Panc1 (cell line): ENCODE results near the gene ANXA3. TPM values are rescaled to one million over a fixed set of nuclear protein-coding genes. Genes with fewer than 3 reads are reported as not detected.

Experiments
- ATAC-seq: fragments of 200-7000 bp; cut with Tn5 transposase; 2 replicates; pipeline ENCODE4 v1.9.1; 2020; ENCODE audit warnings: mild to moderate bottlenecking, moderate library complexity
- BruUV-seq: library from RNA; stranded (reverse); fragments of 400-500 nt; replicated peaks from 2 replicates; lab custom pipeline; 2021; lab: Mats Ljungman, UMichigan
- CTCF ChIA-PET: fragments of 300-600 bp; sonication (Branson Sonifier 250); formaldehyde crosslinking; loops from one replicate; lab custom pipeline; 2022; ENCODE audit warnings: antibody characterized with exemption; lab: Charles Lee
- POLR2A ChIA-PET: fragments of 300-600 bp; sonication (Branson Sonifier 250); formaldehyde crosslinking; loops from one replicate; lab custom pipeline; 2022; ENCODE audit warnings: antibody characterized with exemption; lab: Charles Lee
- DNase-seq: peaks from one replicate; pipeline ENCODE4 v3.0.0-alpha.2; 2010; ENCODE audit warnings: low read depth, low spot score
- H3K27ac ChIP-seq: 2 replicates; pipeline ENCODE4 v1.5.1; 2011; ENCODE audit warnings: mild to moderate bottlenecking, low read length, inconsistent platforms
- H3K27me3 ChIP-seq: fragments of 200-500 bp; sonication (Bioruptor generic); 2 replicates; pipeline ENCODE4 v1.6.0; 2014; ENCODE audit warnings: low read length, inconsistent platforms; ENCODE audit not compliant: control insufficient read depth, insufficient read depth
- H3K36me3 ChIP-seq: fragments of 200-500 bp; sonication (Bioruptor generic); 2 replicates; pipeline ENCODE4 v1.5.1; 2014; ENCODE audit warnings: inconsistent platforms, mild to moderate bottlenecking, low read length, moderate library complexity; ENCODE audit not compliant: control insufficient read depth, insufficient read depth
- H3K4me1 ChIP-seq: 2 replicates; pipeline ENCODE4 v1.5.1; 2011; ENCODE audit warnings: inconsistent platforms, mild to moderate bottlenecking, low read length, moderate library complexity; ENCODE audit not compliant: control insufficient read depth, insufficient read depth
- H3K4me3 ChIP-seq, 2 experiments: 2 replicates each; pipeline ENCODE4 v1.5.1; 2011 to 2012; ENCODE audit warnings: low read depth in 2 of 2, low read length in 2 of 2, mild to moderate bottlenecking in 2 of 2, inconsistent platforms in 1 of 2, moderate library complexity in 1 of 2
- H3K9me3 ChIP-seq: fragments of 200-500 bp; sonication (Bioruptor generic); 2 replicates; pipeline ENCODE4 v1.5.1; 2014; ENCODE audit warnings: low read depth, mild to moderate bottlenecking, inconsistent platforms, low read length, moderate library complexity; ENCODE audit not compliant: control insufficient read depth, insufficient read depth
- POLR2AphosphoS5 ChIP-seq: IDR thresholded peaks from 2 replicates; pipeline ENCODE4 v1.6.1; 2012; ENCODE audit warnings: mild to moderate bottlenecking, low read depth, low read length, moderate library complexity
- SIN3A ChIP-seq: IDR thresholded peaks from 2 replicates; pipeline ENCODE4 v1.6.1; 2012; ENCODE audit warnings: low read depth, mild to moderate bottlenecking, low read length, moderate library complexity, borderline replicate concordance; ENCODE audit not compliant: insufficient read depth
- TCF7L2 ChIP-seq: IDR thresholded peaks from 2 replicates; pipeline ENCODE4 v1.6.1; 2011; ENCODE audit warnings: mild to moderate bottlenecking, low read depth, low read length, inconsistent platforms
- in situ Hi-C: cut with HindIII; loops from 2 replicates; pipeline ENCODE4 v1.10.0; 2016; ENCODE audit warnings: low sequenced_read_pairs, low pct_unique_long_range_greater_than_20kb
- intact Hi-C: fragments of 100-400 bp; cut with micrococcal nuclease; formaldehyde crosslinking; loops from one replicate; pipeline ENCODE4 v1.10.0; 2022; ENCODE audit not compliant: unreplicated experiment
- total RNA-seq: library from RNA; stranded (reverse); gene quantifications from one replicate; pipeline ENCODE4 v1.2.1, GENCODE V29; 2021; ENCODE audit not compliant: unreplicated experiment
- TF ChIP-seq, protein P1 (sequence below): fragments of 450-650 bp; IDR thresholded peaks from 2 replicates; pipeline ENCODE4 v1.5.1; 2017; ENCODE audit warnings: mild to moderate bottlenecking
- TF ChIP-seq, protein P2 (sequence below), 2 experiments: IDR thresholded peaks; 2 replicates each; pipeline ENCODE4 v1.6.1; 2011 to 2012; ENCODE audit warnings: low read depth in 2 of 2, control low read depth in 1 of 2, low read length in 1 of 2, mild to moderate bottlenecking in 1 of 2, moderate library complexity in 1 of 2; ENCODE audit not compliant: insufficient read depth in 1 of 2

ANXA3 gene
- total RNA-seq, 1 experiment from 2014 or later: 1.5 TPM

DNA sequence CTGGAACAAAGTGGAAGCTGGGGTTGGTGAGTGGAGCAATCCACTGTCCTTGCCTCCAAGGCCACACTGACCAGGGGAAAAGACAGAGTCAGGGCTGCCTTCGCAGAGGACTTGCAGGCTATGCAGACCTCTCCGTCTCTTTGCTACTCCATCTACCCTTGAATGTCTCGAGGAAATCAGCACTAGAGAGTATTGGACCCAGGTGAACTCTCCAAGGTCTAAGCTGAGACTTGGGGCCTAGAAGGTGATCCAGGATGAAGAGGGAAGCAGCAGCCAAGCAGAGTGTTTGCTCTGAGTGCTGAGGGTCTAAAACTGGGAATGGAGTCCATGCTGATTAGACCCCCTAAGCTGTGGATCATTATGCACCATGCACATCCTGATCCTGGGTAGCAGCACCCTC lies 54.5 kb downstream of the ANXA3 start:
- in situ Hi-C loops: no loop called here
- TF ChIP-seq, protein P1, sequence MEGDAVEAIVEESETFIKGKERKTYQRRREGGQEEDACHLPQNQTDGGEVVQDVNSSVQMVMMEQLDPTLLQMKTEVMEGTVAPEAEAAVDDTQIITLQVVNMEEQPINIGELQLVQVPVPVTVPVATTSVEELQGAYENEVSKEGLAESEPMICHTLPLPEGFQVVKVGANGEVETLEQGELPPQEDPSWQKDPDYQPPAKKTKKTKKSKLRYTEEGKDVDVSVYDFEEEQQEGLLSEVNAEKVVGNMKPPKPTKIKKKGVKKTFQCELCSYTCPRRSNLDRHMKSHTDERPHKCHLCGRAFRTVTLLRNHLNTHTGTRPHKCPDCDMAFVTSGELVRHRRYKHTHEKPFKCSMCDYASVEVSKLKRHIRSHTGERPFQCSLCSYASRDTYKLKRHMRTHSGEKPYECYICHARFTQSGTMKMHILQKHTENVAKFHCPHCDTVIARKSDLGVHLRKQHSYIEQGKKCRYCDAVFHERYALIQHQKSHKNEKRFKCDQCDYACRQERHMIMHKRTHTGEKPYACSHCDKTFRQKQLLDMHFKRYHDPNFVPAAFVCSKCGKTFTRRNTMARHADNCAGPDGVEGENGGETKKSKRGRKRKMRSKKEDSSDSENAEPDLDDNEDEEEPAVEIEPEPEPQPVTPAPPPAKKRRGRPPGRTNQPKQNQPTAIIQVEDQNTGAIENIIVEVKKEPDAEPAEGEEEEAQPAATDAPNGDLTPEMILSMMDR: no peak
- TF ChIP-seq, protein P2, sequence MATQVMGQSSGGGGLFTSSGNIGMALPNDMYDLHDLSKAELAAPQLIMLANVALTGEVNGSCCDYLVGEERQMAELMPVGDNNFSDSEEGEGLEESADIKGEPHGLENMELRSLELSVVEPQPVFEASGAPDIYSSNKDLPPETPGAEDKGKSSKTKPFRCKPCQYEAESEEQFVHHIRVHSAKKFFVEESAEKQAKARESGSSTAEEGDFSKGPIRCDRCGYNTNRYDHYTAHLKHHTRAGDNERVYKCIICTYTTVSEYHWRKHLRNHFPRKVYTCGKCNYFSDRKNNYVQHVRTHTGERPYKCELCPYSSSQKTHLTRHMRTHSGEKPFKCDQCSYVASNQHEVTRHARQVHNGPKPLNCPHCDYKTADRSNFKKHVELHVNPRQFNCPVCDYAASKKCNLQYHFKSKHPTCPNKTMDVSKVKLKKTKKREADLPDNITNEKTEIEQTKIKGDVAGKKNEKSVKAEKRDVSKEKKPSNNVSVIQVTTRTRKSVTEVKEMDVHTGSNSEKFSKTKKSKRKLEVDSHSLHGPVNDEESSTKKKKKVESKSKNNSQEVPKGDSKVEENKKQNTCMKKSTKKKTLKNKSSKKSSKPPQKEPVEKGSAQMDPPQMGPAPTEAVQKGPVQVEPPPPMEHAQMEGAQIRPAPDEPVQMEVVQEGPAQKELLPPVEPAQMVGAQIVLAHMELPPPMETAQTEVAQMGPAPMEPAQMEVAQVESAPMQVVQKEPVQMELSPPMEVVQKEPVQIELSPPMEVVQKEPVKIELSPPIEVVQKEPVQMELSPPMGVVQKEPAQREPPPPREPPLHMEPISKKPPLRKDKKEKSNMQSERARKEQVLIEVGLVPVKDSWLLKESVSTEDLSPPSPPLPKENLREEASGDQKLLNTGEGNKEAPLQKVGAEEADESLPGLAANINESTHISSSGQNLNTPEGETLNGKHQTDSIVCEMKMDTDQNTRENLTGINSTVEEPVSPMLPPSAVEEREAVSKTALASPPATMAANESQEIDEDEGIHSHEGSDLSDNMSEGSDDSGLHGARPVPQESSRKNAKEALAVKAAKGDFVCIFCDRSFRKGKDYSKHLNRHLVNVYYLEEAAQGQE (IDR thresholded peaks at IDR 0.05; ENCODE audit: insufficient read depth in 1 of 2, low read depth in 2 of 2, low read length in 1 of 2): no peak
- TF ChIP-seq TCF7L2 (no peak), POLR2AphosphoS5 (no peak), SIN3A (no peak)
- DNase-seq (no peak), ATAC-seq (no peak)
- ChIA-PET CTCF (no interaction called here), POLR2A (no interaction called here)
- no peak overlapping the region for H3K27ac ChIP-seq
- no peaks in the 10 kb centered on the region for H3K27me3 ChIP-seq
- intact Hi-C loops: no loop called here
- no TSS peak for BruUV-seq
- no peaks in the 10 kb centered on the region for H3K36me3 ChIP-seq
- H3K9me3 ChIP-seq: no peaks in the 10 kb centered on the region
- no peaks in the 10 kb centered on the region for H3K4me1 ChIP-seq
- no peak overlapping the region for H3K4me3 ChIP-seq

DNA sequence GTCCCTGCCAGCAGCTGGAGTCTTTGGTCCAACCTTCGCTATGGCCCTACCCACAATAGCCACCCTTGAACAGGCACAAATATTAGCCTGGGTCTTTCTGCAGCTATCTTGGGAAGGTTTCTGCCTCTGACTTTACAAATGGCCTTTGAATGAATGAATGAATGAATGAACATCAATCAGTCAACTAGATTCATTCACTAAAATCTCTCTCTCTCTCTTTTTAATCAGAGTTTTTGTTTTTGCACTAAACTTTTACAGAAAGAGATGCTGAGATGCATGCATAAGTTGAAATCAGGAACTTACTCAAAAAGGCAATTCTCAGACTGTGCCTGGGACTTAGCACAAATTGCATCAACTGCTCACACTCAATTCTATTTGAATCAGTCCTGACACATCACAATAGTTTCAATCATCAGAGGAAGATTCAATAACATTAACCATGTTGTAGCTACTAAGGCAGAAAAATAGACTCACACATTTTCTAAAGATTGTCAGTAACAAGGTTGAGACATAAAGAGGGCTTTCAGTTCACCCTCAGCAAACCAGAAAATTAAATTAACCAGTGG lies 55.0 kb downstream of the ANXA3 start:
- in situ Hi-C loops: no loop called here
- Histone ChIP-seq H3K4me3 (no peak overlapping the region), H3K27ac (no peak overlapping the region), H3K36me3 (no peaks in the 10 kb centered on the region), H3K4me1 (no peaks in the 10 kb centered on the region), H3K9me3 (no peaks in the 10 kb centered on the region), H3K27me3 (no peaks in the 10 kb centered on the region)
- ATAC-seq (no peak), DNase-seq (no peak)
- intact Hi-C loops: no loop called here
- TF ChIP-seq TCF7L2 (no peak), SIN3A (no peak), POLR2AphosphoS5 (no peak)
- TF ChIP-seq, protein P2 (IDR thresholded peaks at IDR 0.05; ENCODE audit: insufficient read depth in 1 of 2, low read depth in 2 of 2, low read length in 1 of 2): no peak
- TF ChIP-seq, protein P1: no peak
- ChIA-PET POLR2A (no interaction called here), CTCF (no interaction called here)
- no TSS peak for BruUV-seq
